Stimulated activated CD4-positive, alpha-beta T cell treated with anti-CD3 and anti-CD28 coated beads, Interleukin-1b, Interleukin-23, amount 100 ng/mL, for 24 hours (primary cell): ENCODE results near the gene MRAP2.
"Not testable (repeated sequence)": the region's sequence is repeated elsewhere in the genome, so short reads cannot be mapped to it uniquely, and the experiment has no call there.

Experiments
- DNase-seq, 4 experiments: peaks; one replicate each; pipeline ENCODE4 v3.0.0-alpha.2; 2020; ENCODE audit warnings: low read depth in 4 of 4, low spot score in 1 of 4

Gene MRAP2

GRCh38 chr6:84028350-84028749, 5.2 kb upstream of the MRAP2 start:
- DNase-seq, result no peak

GRCh38 chr6:84032000-84032399, 1.6 kb upstream of the MRAP2 start:
- DNase-seq, result not testable (repeated sequence)

GRCh38 chr6:84035484-84035883, 1.9 kb downstream of the MRAP2 start:
- no peak for DNase-seq

GRCh38 chr6:84037425-84038089, 4.0 kb downstream of the MRAP2 start:
- no peak for DNase-seq

- DNase-seq, result no peak
Observed at GRCh38 chr6:84042603-84043002, 9.0 kb downstream of the MRAP2 start.

- no peak for DNase-seq
Observed at GRCh38 chr6:84043555-84043954, 10.0 kb downstream of the MRAP2 start.

GRCh38 chr6:84046755-84047154, 13.2 kb downstream of the MRAP2 start:
- DNase-seq, result no peak

- no peak for DNase-seq
Observed at GRCh38 chr6:84048588-84048987, 15.0 kb downstream of the MRAP2 start.

- no peak for DNase-seq
Observed at GRCh38 chr6:84050408-84050807, 16.8 kb downstream of the MRAP2 start.

- DNase-seq, result no peak
Observed at GRCh38 chr6:84052204-84052882, 18.8 kb downstream of the MRAP2 start.

GRCh38 chr6:84052883-84053241, 19.3 kb downstream of the MRAP2 start:
- no peak for DNase-seq

GRCh38 chr6:84055647-84056046, 22.1 kb downstream of the MRAP2 start:
- DNase-seq, result no peak

GRCh38 chr6:84057908-84058307, 24.3 kb downstream of the MRAP2 start:
- DNase-seq, result no peak

- DNase-seq, result no peak
Observed at GRCh38 chr6:84059082-84059481, 25.5 kb downstream of the MRAP2 start.

GRCh38 chr6:84061174-84061573, 27.6 kb downstream of the MRAP2 start:
- no peak for DNase-seq

- no peak for DNase-seq
Observed at GRCh38 chr6:84061613-84062398, 28.2 kb downstream of the MRAP2 start.

- DNase-seq, result no peak
Observed at GRCh38 chr6:84062519-84063154, 29.1 kb downstream of the MRAP2 start.

- DNase-seq, result no peak
Observed at GRCh38 chr6:84065693-84066290, 32.2 kb downstream of the MRAP2 start.

- no peak for DNase-seq
Observed at GRCh38 chr6:84066536-84066935, 33.0 kb downstream of the MRAP2 start.

GRCh38 chr6:84068873-84069272, 35.3 kb downstream of the MRAP2 start:
- not testable (repeated sequence) for DNase-seq

- DNase-seq, result no peak
Observed at GRCh38 chr6:84072442-84072997, 38.9 kb downstream of the MRAP2 start.
